ENCODE measurements around the gene TMEM39A. TPM values are rescaled to one million over a fixed set of nuclear protein-coding genes. Genes with fewer than 3 reads are reported as not detected.

Gene TMEM39A
- total RNA-seq (10 to 100 TPM; 19.7 to 69.2 TPM), polyA plus RNA-seq (10 to 100 TPM in 1 of 2 donors, 1 to 10 TPM in 1; 4.7 to 15.2 TPM)

GRCh38 chr3:119463171-119464169 is at the start of gene TMEM39A:
TSS of gene TMEM39A (minus strand) at chr3:119463615. CDS start at chr3:119462074, 1,541 bp downstream.
- peak; percentile 99 for DNase-seq (ENCODE audit: low spot score)
- H3K27ac ChIP-seq (ENCODE audit: low read depth in 1 of 2, low read length in 2 of 2) = peak within 1 kb of the TSS; percentile 85 to 95
- peaks cover 2 to 29% (median 19%) of the 10 kb centered on the region in 4 donors for H3K4me1 ChIP-seq (ENCODE audit: control insufficient read depth in 4 of 4, insufficient read depth in 4 of 4, low read length in 3 of 4)
- TF ChIP-seq TAF1 (conservative IDR thresholded peaks at IDR 0.05) (peak; percentile 100), HNF4A (conservative IDR thresholded peaks at IDR 0.05) (peak in 1 of 2 donors; percentile 51), ATF3 (IDR thresholded peaks at IDR 0.05) (peak; percentile 47), MAX (IDR thresholded peaks at IDR 0.05) (peak; percentile 93), GABPA (IDR thresholded peaks at IDR 0.05 in 1 of 2, conservative IDR thresholded peaks at IDR 0.05 in 1 of 2) (peak; percentile 70 to 95), RAD21 (IDR thresholded peaks at IDR 0.05) (peak in 1 of 2 donors; percentile 54), HNF4G (IDR thresholded peaks at IDR 0.05) (no peak), RXRA (IDR thresholded peaks at IDR 0.05) (peak; percentile 56 to 62), EGR1 (IDR thresholded peaks at IDR 0.05; ENCODE audit: low read depth in 2 of 2) (peak in 1 of 2 donors; percentile 70), CTCF (IDR thresholded peaks at IDR 0.05; ENCODE audit: low read depth, low read length, missing input control) (peak; percentile 22), SP1 (IDR thresholded peaks at IDR 0.05) (peak; percentile 86), FOXA2 (IDR thresholded peaks at IDR 0.05) (peak; percentile 55), YY1 (IDR thresholded peaks at IDR 0.05) (peak; percentile 99), NR2F2 (IDR thresholded peaks at IDR 0.05) (peak; percentile 39), ZBTB33 (IDR thresholded peaks at IDR 0.05) (peak; percentile 95), FOXA1 (IDR thresholded peaks at IDR 0.05) (peak; percentile 17), REST (IDR thresholded peaks at IDR 0.05) (peak; percentile 95), JUND (IDR thresholded peaks at IDR 0.05) (peak in 1 of 2 donors; percentile 18)
- no peaks in the 10 kb centered on the region for H3K9me3 ChIP-seq (ENCODE audit: control insufficient read depth in 4 of 4, low read length in 3 of 4)
- H3K4me3 ChIP-seq (ENCODE audit: low read depth in 1 of 3, low read length in 3 of 3) = peak within 1 kb of the TSS; percentile 77 to 99 (median 94)
- peaks cover 4 to 14% (median 12%) of the 10 kb centered on the region in 4 donors for H3K36me3 ChIP-seq (ENCODE audit: control insufficient read depth in 4 of 4, insufficient read depth in 3 of 4, low read depth in 1 of 4, low read length in 3 of 4)
- peak within 1 kb of the TSS; percentile 65 to 98 for H3K9ac ChIP-seq (ENCODE audit: low read depth in 1 of 2, low read length in 2 of 2)
- no peaks in the 10 kb centered on the region for H3K27me3 ChIP-seq (ENCODE audit: control insufficient read depth in 4 of 4, insufficient read depth in 4 of 4, low read length in 3 of 4)
- WGBS = 4% methylated on average over 51 of the region's 51 CpGs

All from liver (tissue), 9 donors.